ENCODE measurements around the gene CLRN3. TPM values are rescaled to one million over a fixed set of nuclear protein-coding genes. Genes with fewer than 3 reads are reported as not detected.

The CLRN3 gene
- polyA plus RNA-seq, result not detected in 2 replicates
- polyA minus RNA-seq, result not detected in 2 replicates

- H3K4me2 ChIP-seq (ENCODE audit: low read length), result no peak within 1 kb of the TSS
- H3K9me2 ChIP-seq (ENCODE audit: insufficient read depth, low read length), result no peaks in the 10 kb centered on the region
- no peaks in the 10 kb centered on the region for H3K27me3 ChIP-seq (ENCODE audit: insufficient read depth, low read depth, low read length)
- TF ChIP-seq TAF1 (IDR thresholded peaks at IDR 0.05; ENCODE audit: low read depth), result no peak
- TF ChIP-seq CTCF (IDR thresholded peaks at IDR 0.05; ENCODE audit: poor library complexity, severe bottlenecking), result no peak
- TF ChIP-seq MXI1 (conservative IDR thresholded peaks at IDR 0.05; ENCODE audit: poor library complexity, severe bottlenecking), result no peak
- no peak for TF ChIP-seq POLR2AphosphoS5 (IDR thresholded peaks at IDR 0.05)
- TF ChIP-seq REST (IDR thresholded peaks at IDR 0.05; ENCODE audit: borderline replicate concordance), result no peak
- TF ChIP-seq SMC3 (conservative IDR thresholded peaks at IDR 0.05; ENCODE audit: poor library complexity), result no peak
- no peak for TF ChIP-seq EZH2 (IDR thresholded peaks at IDR 0.05; ENCODE audit: borderline replicate concordance, insufficient read depth, low read length, poor library complexity, severe bottlenecking)
- TF ChIP-seq EP300 (conservative IDR thresholded peaks at IDR 0.05; ENCODE audit: poor library complexity, severe bottlenecking), result no peak
- TF ChIP-seq RAD21 (conservative IDR thresholded peaks at IDR 0.05), result no peak
- H3K4me3 ChIP-seq (ENCODE audit: low read length), result no peak within 1 kb of the TSS
- H3K79me2 ChIP-seq (replicated peaks; ENCODE audit: insufficient read depth, low read length), result no peaks in the 10 kb centered on the region
- no peaks in the 10 kb centered on the region for H3F3A ChIP-seq (ENCODE audit: insufficient read depth, low read length, poor library complexity, severe bottlenecking)
- H3K36me3 ChIP-seq (ENCODE audit: insufficient read depth, low read length), result no peaks in the 10 kb centered on the region
- H3K9me3 ChIP-seq (ENCODE audit: low read length), result no peaks in the 10 kb centered on the region
- no peak within 1 kb of the TSS for H2AFZ ChIP-seq (ENCODE audit: low read depth, low read length)
- no peaks in the 10 kb centered on the region for H4K20me1 ChIP-seq (ENCODE audit: insufficient read depth)
- H3K27ac ChIP-seq (ENCODE audit: low read length), result no peak within 1 kb of the TSS
- no peak within 1 kb of the TSS for H3K9ac ChIP-seq (ENCODE audit: low read length)
Measured at GRCh38 chr10:127892743-127893142, at the start of gene CLRN3. Gene CLRN3 (minus strand): TSS chr10:127892941. CDS start chr10:127892784, 157 bp downstream.

GRCh38 chr10:127940866-127941640, 48.3 kb upstream of the CLRN3 start:
- no peaks in the 10 kb centered on the region for H3K9me3 ChIP-seq (ENCODE audit: low read length)
- no peak overlapping the region for H3K4me3 ChIP-seq (ENCODE audit: low read length)
- no peaks in the 10 kb centered on the region for H3K27me3 ChIP-seq (ENCODE audit: insufficient read depth, low read depth, low read length)
- no peak overlapping the region for H3K27ac ChIP-seq (ENCODE audit: low read length)
- TF ChIP-seq EZH2 (IDR thresholded peaks at IDR 0.05; ENCODE audit: borderline replicate concordance, insufficient read depth, low read length, poor library complexity, severe bottlenecking), result no peak
- TF ChIP-seq SMC3 (conservative IDR thresholded peaks at IDR 0.05; ENCODE audit: poor library complexity), result no peak
- TF ChIP-seq REST (IDR thresholded peaks at IDR 0.05; ENCODE audit: borderline replicate concordance), result no peak
- TF ChIP-seq RAD21 (conservative IDR thresholded peaks at IDR 0.05), result no peak
- H3K9me2 ChIP-seq (ENCODE audit: insufficient read depth, low read length), result no peaks in the 10 kb centered on the region
- no peaks in the 10 kb centered on the region for H4K20me1 ChIP-seq (ENCODE audit: insufficient read depth)
- H3F3A ChIP-seq (ENCODE audit: insufficient read depth, low read length, poor library complexity, severe bottlenecking), result no peaks in the 10 kb centered on the region
- no peak overlapping the region for H3K4me2 ChIP-seq (ENCODE audit: low read length)
- H2AFZ ChIP-seq (ENCODE audit: low read depth, low read length), result no peak overlapping the region
- no peak overlapping the region for H3K9ac ChIP-seq (ENCODE audit: low read length)
- H3K79me2 ChIP-seq (replicated peaks; ENCODE audit: insufficient read depth, low read length), result no peaks in the 10 kb centered on the region
- H3K36me3 ChIP-seq (ENCODE audit: insufficient read depth, low read length), result no peaks in the 10 kb centered on the region
